Measurements from ENCODE around the gene PFKL.

PFKL gene

GRCh38 chr21:44260791-44261631 lies 38.8 kb upstream of the PFKL start:
- H3K4me1 ChIP-seq (ENCODE audit: insufficient read depth, low read length): no peaks in the 10 kb centered on the region
- TF ChIP-seq CTCF (IDR thresholded peaks at IDR 0.05; ENCODE audit: borderline replicate concordance, extremely low read depth, low read length, poor library complexity, severe bottlenecking) (no peak), EZH2 (IDR thresholded peaks at IDR 0.05; ENCODE audit: borderline replicate concordance, low read depth, low read length, severe bottlenecking) (no peak)
- no peak overlapping the region for H3K9ac ChIP-seq (ENCODE audit: low read depth, low read length)
- H3K4me2 ChIP-seq (ENCODE audit: insufficient read depth, low read length): no peak overlapping the region
- H2AFZ ChIP-seq (ENCODE audit: low read depth, low read length): no peak overlapping the region
- no peaks in the 10 kb centered on the region for H3K79me2 ChIP-seq (ENCODE audit: insufficient read depth, low read length)
- no peaks in the 10 kb centered on the region for H4K20me1 ChIP-seq (ENCODE audit: insufficient read depth, low read length)
- no peaks in the 10 kb centered on the region for H3K27me3 ChIP-seq (ENCODE audit: insufficient read depth, low read length, poor library complexity)
- H3K4me3 ChIP-seq (ENCODE audit: low read depth in 1 of 2, low read length in 2 of 2): no peak overlapping the region
- no peaks in the 10 kb centered on the region for H3K36me3 ChIP-seq (ENCODE audit: insufficient read depth, low read length)
- H3K27ac ChIP-seq (ENCODE audit: low read length): no peak overlapping the region
- no peaks in the 10 kb centered on the region for H3K9me3 ChIP-seq (ENCODE audit: insufficient read depth, low read length, severe bottlenecking)
- ATAC-seq (ENCODE audit: insufficient read depth, low read depth): no peak
- DNase-seq: no peak

- Histone ChIP-seq H3K9ac (ENCODE audit: low read depth, low read length) (no peak within 1 kb of the TSS), H3K9me3 (ENCODE audit: insufficient read depth, low read length, severe bottlenecking) (no peaks in the 10 kb centered on the region), H3K4me1 (ENCODE audit: insufficient read depth, low read length) (no peaks in the 10 kb centered on the region), H3K79me2 (ENCODE audit: insufficient read depth, low read length) (no peaks in the 10 kb centered on the region), H3K27ac (ENCODE audit: low read length) (no peak within 1 kb of the TSS), H3K27me3 (ENCODE audit: insufficient read depth, low read length, poor library complexity) (no peaks in the 10 kb centered on the region), H3K4me3 (ENCODE audit: low read depth in 1 of 2, low read length in 2 of 2) (no peak within 1 kb of the TSS), H2AFZ (ENCODE audit: low read depth, low read length) (no peak within 1 kb of the TSS), H4K20me1 (ENCODE audit: insufficient read depth, low read length) (no peaks in the 10 kb centered on the region), H3K4me2 (ENCODE audit: insufficient read depth, low read length) (no peak within 1 kb of the TSS), H3K36me3 (ENCODE audit: insufficient read depth, low read length) (no peaks in the 10 kb centered on the region)
- DNase-seq (no peak), ATAC-seq (ENCODE audit: insufficient read depth, low read depth) (no peak)
- TF ChIP-seq EZH2 (IDR thresholded peaks at IDR 0.05; ENCODE audit: borderline replicate concordance, low read depth, low read length, severe bottlenecking): no peak
These were observed 38.1 kb upstream of the PFKL start, which contains the start of gene DNMT3L for GRCh38 chr21:44261675-44262295. Gene DNMT3L, minus strand, starts transcription at chr21:44261897. Its CDS starts 638 bp downstream, at chr21:44261259.

- Histone ChIP-seq H3K9ac (ENCODE audit: low read depth, low read length) (no peak overlapping the region), H3K27me3 (ENCODE audit: insufficient read depth, low read length, poor library complexity) (no peaks in the 10 kb centered on the region), H3K9me3 (ENCODE audit: insufficient read depth, low read length, severe bottlenecking) (no peaks in the 10 kb centered on the region), H2AFZ (ENCODE audit: low read depth, low read length) (no peak overlapping the region), H3K4me2 (ENCODE audit: insufficient read depth, low read length) (no peak overlapping the region), H4K20me1 (ENCODE audit: insufficient read depth, low read length) (no peaks in the 10 kb centered on the region), H3K36me3 (ENCODE audit: insufficient read depth, low read length) (no peaks in the 10 kb centered on the region), H3K27ac (ENCODE audit: low read length) (no peak overlapping the region), H3K79me2 (ENCODE audit: insufficient read depth, low read length) (no peaks in the 10 kb centered on the region), H3K4me1 (ENCODE audit: insufficient read depth, low read length) (no peaks in the 10 kb centered on the region), H3K4me3 (ENCODE audit: low read depth in 1 of 2, low read length in 2 of 2) (no peak overlapping the region)
- ATAC-seq (ENCODE audit: insufficient read depth, low read depth): no peak
- TF ChIP-seq CTCF (IDR thresholded peaks at IDR 0.05; ENCODE audit: borderline replicate concordance, extremely low read depth, low read length, poor library complexity, severe bottlenecking) (no peak), EZH2 (IDR thresholded peaks at IDR 0.05; ENCODE audit: borderline replicate concordance, low read depth, low read length, severe bottlenecking) (no peak)
- no peak for DNase-seq
These were observed 37.4 kb upstream of the PFKL start for GRCh38 chr21:44262338-44263056.
